HEK293 (cell line): Measurements from ENCODE around the gene PALD1.

Experiments
- CTCF ChIP-seq: fragments of 450-650 bp; formaldehyde crosslinking; IDR thresholded peaks from 2 replicates; pipeline ENCODE4 v1.5.1; 2016; ENCODE audit warnings: missing biosample characterization, missing genetic modification characterization
- ZBTB8A ChIP-seq: fragments of 450-650 bp; formaldehyde crosslinking; IDR thresholded peaks from 2 replicates; pipeline ENCODE4 v1.5.1; 2016; ENCODE audit warnings: missing biosample characterization, missing genetic modification characterization
- ZNF140 ChIP-seq: fragments of 450-650 bp; formaldehyde crosslinking; IDR thresholded peaks from 2 replicates; pipeline ENCODE4 v1.5.1; 2016; ENCODE audit warnings: missing biosample characterization, missing genetic modification characterization
- ZNF626 ChIP-seq: fragments of 450-650 bp; sonication (Bioruptor Pico); formaldehyde crosslinking; IDR thresholded peaks from 2 replicates; pipeline ENCODE4 v1.5.1; 2018; ENCODE audit warnings: missing biosample characterization, missing genetic modification characterization, inconsistent platforms
- TF ChIP-seq, protein P1 (sequence below): fragments of 450-650 bp; formaldehyde crosslinking; IDR thresholded peaks from 2 replicates; pipeline ENCODE4 v1.5.1; 2016; ENCODE audit warnings: missing biosample characterization, missing genetic modification characterization, borderline replicate concordance

DNA sequence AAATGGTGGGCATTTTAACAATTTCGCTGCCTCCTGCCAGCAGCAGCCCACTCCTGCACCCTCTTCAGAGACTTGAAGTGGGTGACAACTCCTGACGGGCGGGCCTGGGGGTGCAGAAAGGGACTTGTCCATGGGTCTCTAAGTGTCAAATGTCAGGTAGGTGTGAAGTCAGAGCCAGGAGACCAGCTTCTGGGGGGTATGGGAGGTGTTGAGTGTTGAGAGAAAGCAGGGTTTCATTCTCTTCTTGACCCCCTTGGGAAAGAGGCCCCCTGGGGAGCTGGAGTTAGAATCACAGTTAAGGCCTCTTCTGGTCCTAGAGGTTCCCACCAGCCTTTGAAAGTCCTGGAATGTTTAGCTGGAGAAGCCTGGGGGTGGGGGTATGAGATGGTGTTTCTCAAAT lies 11.6 kb upstream of the PALD1 start:
- TF ChIP-seq ZNF140 (tag by site-specific recombination) (no peak), CTCF (tag by site-specific recombination) (no peak), ZBTB8A (tag by site-specific recombination) (no peak), ZNF626 (tag by site-specific recombination) (no peak)
- TF ChIP-seq, protein P1, sequence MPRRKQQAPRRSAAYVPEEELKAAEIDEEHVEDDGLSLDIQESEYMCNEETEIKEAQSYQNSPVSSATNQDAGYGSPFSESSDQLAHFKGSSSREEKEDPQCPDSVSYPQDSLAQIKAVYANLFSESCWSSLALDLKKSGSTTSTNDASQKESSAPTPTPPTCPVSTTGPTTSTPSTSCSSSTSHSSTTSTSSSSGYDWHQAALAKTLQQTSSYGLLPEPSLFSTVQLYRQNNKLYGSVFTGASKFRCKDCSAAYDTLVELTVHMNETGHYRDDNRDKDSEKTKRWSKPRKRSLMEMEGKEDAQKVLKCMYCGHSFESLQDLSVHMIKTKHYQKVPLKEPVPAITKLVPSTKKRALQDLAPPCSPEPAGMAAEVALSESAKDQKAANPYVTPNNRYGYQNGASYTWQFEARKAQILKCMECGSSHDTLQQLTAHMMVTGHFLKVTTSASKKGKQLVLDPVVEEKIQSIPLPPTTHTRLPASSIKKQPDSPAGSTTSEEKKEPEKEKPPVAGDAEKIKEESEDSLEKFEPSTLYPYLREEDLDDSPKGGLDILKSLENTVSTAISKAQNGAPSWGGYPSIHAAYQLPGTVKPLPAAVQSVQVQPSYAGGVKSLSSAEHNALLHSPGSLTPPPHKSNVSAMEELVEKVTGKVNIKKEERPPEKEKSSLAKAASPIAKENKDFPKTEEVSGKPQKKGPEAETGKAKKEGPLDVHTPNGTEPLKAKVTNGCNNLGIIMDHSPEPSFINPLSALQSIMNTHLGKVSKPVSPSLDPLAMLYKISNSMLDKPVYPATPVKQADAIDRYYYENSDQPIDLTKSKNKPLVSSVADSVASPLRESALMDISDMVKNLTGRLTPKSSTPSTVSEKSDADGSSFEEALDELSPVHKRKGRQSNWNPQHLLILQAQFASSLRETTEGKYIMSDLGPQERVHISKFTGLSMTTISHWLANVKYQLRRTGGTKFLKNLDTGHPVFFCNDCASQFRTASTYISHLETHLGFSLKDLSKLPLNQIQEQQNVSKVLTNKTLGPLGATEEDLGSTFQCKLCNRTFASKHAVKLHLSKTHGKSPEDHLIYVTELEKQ (tag by site-specific recombination), result no peak
